ENCODE data around the gene LPP.

The LPP gene

GRCh38 chr3:188908002-188908850 lies 754.3 kb downstream of the LPP start:
- in situ Hi-C loops (cut with HindIII; ENCODE audit: low pct_ligation_motif_present, low sequenced_read_pairs) = no loop called here
- Histone ChIP-seq H3K36me3 (replicated peaks) (no peaks in the 10 kb centered on the region), H3K27ac (no peak overlapping the region), H3K4me3 (ENCODE audit: low read depth, low read length) (no peak overlapping the region), H3K27me3 (replicated peaks) (no peaks in the 10 kb centered on the region)
- TF ChIP-seq CTCF (IDR thresholded peaks at IDR 0.05; ENCODE audit: low read depth, low read length, missing control alignments) = no peak
- no peak for DNase-seq

- no peak for TF ChIP-seq CTCF (IDR thresholded peaks at IDR 0.05; ENCODE audit: low read depth, low read length, missing control alignments)
- DNase-seq = no peak
- Histone ChIP-seq H3K27ac (no peak overlapping the region), H3K27me3 (replicated peaks) (no peaks in the 10 kb centered on the region), H3K36me3 (replicated peaks) (no peaks in the 10 kb centered on the region), H3K4me3 (ENCODE audit: low read depth, low read length) (no peak overlapping the region)
- in situ Hi-C loops (cut with HindIII; ENCODE audit: low pct_ligation_motif_present, low sequenced_read_pairs) = no loop called here
These were observed 757.3 kb downstream of the LPP start for GRCh38 chr3:188911026-188911850.

GRCh38 chr3:188913084-188913483 lies 759.1 kb downstream of the LPP start:
- Histone ChIP-seq H3K4me3 (ENCODE audit: low read depth, low read length) (no peak overlapping the region), H3K27me3 (replicated peaks) (no peaks in the 10 kb centered on the region), H3K36me3 (replicated peaks) (no peaks in the 10 kb centered on the region), H3K27ac (no peak overlapping the region)
- no peak for DNase-seq
- in situ Hi-C loops (cut with HindIII; ENCODE audit: low pct_ligation_motif_present, low sequenced_read_pairs) = no loop called here
- TF ChIP-seq CTCF (IDR thresholded peaks at IDR 0.05; ENCODE audit: low read depth, low read length, missing control alignments) = no peak

- Histone ChIP-seq H3K4me3 (ENCODE audit: low read depth, low read length) (no peak overlapping the region), H3K27ac (peak overlapping the region; percentile 30), H3K27me3 (replicated peaks) (no peaks in the 10 kb centered on the region), H3K36me3 (replicated peaks) (no peaks in the 10 kb centered on the region)
- TF ChIP-seq CTCF (IDR thresholded peaks at IDR 0.05; ENCODE audit: low read depth, low read length, missing control alignments) = no peak
- in situ Hi-C loops (cut with HindIII; ENCODE audit: low pct_ligation_motif_present, low sequenced_read_pairs) = no loop called here
- DNase-seq = peak; percentile 36
These were observed 760.6 kb downstream of the LPP start for GRCh38 chr3:188914552-188914951.

GRCh38 chr3:188915127-188915526 lies 761.2 kb downstream of the LPP start:
- no peak for TF ChIP-seq CTCF (IDR thresholded peaks at IDR 0.05; ENCODE audit: low read depth, low read length, missing control alignments)
- Histone ChIP-seq H3K27ac (peak overlapping the region; percentile 30), H3K36me3 (replicated peaks) (no peaks in the 10 kb centered on the region), H3K4me3 (ENCODE audit: low read depth, low read length) (no peak overlapping the region), H3K27me3 (replicated peaks) (no peaks in the 10 kb centered on the region)
- in situ Hi-C loops (cut with HindIII; ENCODE audit: low pct_ligation_motif_present, low sequenced_read_pairs) = no loop called here
- DNase-seq = no peak
